HCT116 (cell line): ENCODE data around the gene ATAD2B. TPM values are rescaled to one million over a fixed set of nuclear protein-coding genes. Genes with fewer than 3 reads are reported as not detected.

ENCODE experiments used
- ATAC-seq: fragments of 200-7000 bp; cut with Tn5 transposase; 2 replicates; pipeline ENCODE4 v1.9.1; 2020; ENCODE audit warnings: mild to moderate bottlenecking, moderate library complexity
- BruUV-seq: library from RNA; stranded (reverse); fragments of 400-500 nt; replicated peaks from 2 replicates; lab custom pipeline; 2021; lab: Mats Ljungman, UMichigan
- CTCF ChIA-PET: fragments of 300-600 bp; sonication (Branson Sonifier 250); formaldehyde crosslinking; loops from one replicate; lab custom pipeline; 2021; ENCODE audit warnings: antibody characterized with exemption; lab: Charles Lee
- POLR2A ChIA-PET: fragments of 300-600, 350-600 bp; sonication (Branson Sonifier 250); formaldehyde crosslinking; loops from one replicate; lab custom pipeline; 2021; ENCODE audit warnings: antibody characterized with exemption; lab: Charles Lee
- RAD21 ChIA-PET, 2 experiments: fragments of 300-600 bp; sonication (Branson Sonifier 250); formaldehyde crosslinking; loops; one replicate each; lab custom pipeline; 2023; ENCODE audit warnings: low total read pairs in 2 of 2; ENCODE audit not compliant: uncharacterized antibody in 2 of 2, unreplicated experiment in 2 of 2, low non-redundant PET in 1 of 2; lab: Charles Lee
- DNase-seq: peaks from one replicate; pipeline ENCODE4 v3.0.0-alpha.2; 2010; ENCODE audit warnings: low read depth, low spot score
- H2AFZ ChIP-seq: fragments of 200-600 bp; shearing (Covaris generic), sonication (generic); 2 replicates; pipeline ENCODE4 v1.6.1; 2017; ENCODE audit warnings: low read depth, mixed run types, mixed read lengths, antibody characterized with exemption, low read length; ENCODE audit not compliant: poor library complexity, severe bottlenecking
- H3K27ac ChIP-seq: 2 replicates; pipeline ENCODE4 v1.5.1; 2012; ENCODE audit warnings: low read depth, low read length
- H3K27me3 ChIP-seq: fragments of 200-600 bp; sonication (generic); 2 replicates; pipeline ENCODE4 v1.6.1; 2016; ENCODE audit warnings: mixed run types, low read length, mixed read lengths; ENCODE audit not compliant: insufficient read depth
- H3K36me3 ChIP-seq, 2 experiments: fragments of 200-500 bp in 1 of 2; fragments of 200-600 bp in 1 of 2; sonication (Bioruptor generic) in 1 of 2; sonication (generic) in 1 of 2; 2 replicates each; pipeline versions ENCODE4 v1.5.1 to v1.6.1; 2014 to 2016; ENCODE audit warnings: low read length in 2 of 2, inconsistent platforms in 1 of 2, mixed read lengths in 1 of 2, mixed run types in 1 of 2; ENCODE audit not compliant: insufficient read depth in 2 of 2, control insufficient read depth in 1 of 2
- H3K4me1 ChIP-seq, 2 experiments: fragments of 200-600 bp in 1 of 2; sonication (generic) in 1 of 2; 2 replicates each; pipeline versions ENCODE4 v1.5.1 to v1.6.1; 2012 to 2017; ENCODE audit warnings: low read length in 2 of 2, inconsistent platforms in 1 of 2, mild to moderate bottlenecking in 1 of 2, mixed read lengths in 1 of 2, mixed run types in 1 of 2, moderate library complexity in 1 of 2; ENCODE audit not compliant: insufficient read depth in 2 of 2, control insufficient read depth in 1 of 2
- H3K4me2 ChIP-seq: fragments of 200-600 bp; sonication (generic); 2 replicates; pipeline ENCODE4 v1.6.1; 2017; ENCODE audit warnings: mixed run types, low read length, mixed read lengths
- H3K4me3 ChIP-seq, 2 experiments: fragments of 200-600 bp in 1 of 2; sonication (generic) in 1 of 2; replicated peaks in 1 of 2; 2 replicates each; pipeline ENCODE4 v1.5.1; 2011 to 2016; ENCODE audit warnings: low read length in 2 of 2, control low read depth in 1 of 2, low read depth in 1 of 2, mild to moderate bottlenecking in 1 of 2, mixed read lengths in 1 of 2, mixed run types in 1 of 2
- H3K79me2 ChIP-seq: fragments of 200-600 bp; sonication (generic); 2 replicates; pipeline ENCODE4 v1.6.1; 2017; ENCODE audit warnings: mild to moderate bottlenecking, mixed run types, low read length, moderate library complexity, mixed read lengths; ENCODE audit not compliant: insufficient read depth
- H3K9ac ChIP-seq: fragments of 200-600 bp; sonication (generic); 2 replicates; pipeline ENCODE4 v1.6.1; 2016; ENCODE audit warnings: low read length, mixed read lengths
- H3K9me2 ChIP-seq: fragments of 200-600 bp; sonication (generic), shearing (Covaris generic); 2 replicates; pipeline ENCODE4 v1.6.1; 2017; ENCODE audit warnings: mixed run types, mild to moderate bottlenecking, moderate library complexity; ENCODE audit not compliant: insufficient read depth
- H3K9me3 ChIP-seq, 2 experiments: fragments of 200-500 bp in 1 of 2; fragments of 200-600 bp in 1 of 2; sonication (Bioruptor generic) in 1 of 2; sonication (generic) in 1 of 2; 2 replicates each; pipeline ENCODE4 v1.6.1; 2014 to 2017; ENCODE audit warnings: low read length in 2 of 2, mixed read lengths in 2 of 2, inconsistent platforms in 1 of 2, low read depth in 1 of 2, mild to moderate bottlenecking in 1 of 2, mixed run types in 1 of 2, moderate library complexity in 1 of 2; ENCODE audit not compliant: control insufficient read depth in 1 of 2, insufficient read depth in 1 of 2
- H4K20me1 ChIP-seq: fragments of 200-600 bp; sonication (generic), shearing (Covaris generic); 2 replicates; pipeline ENCODE4 v1.6.1; 2017; ENCODE audit warnings: mixed run types, mild to moderate bottlenecking, moderate library complexity; ENCODE audit not compliant: insufficient read depth
- ATF3 ChIP-seq: IDR thresholded peaks from 2 replicates; pipeline ENCODE4 v1.6.1; 2012
- CTCF ChIP-seq, 3 experiments: fragments of 200-600 bp in 1 of 3; sonication (generic) in 1 of 3; IDR thresholded peaks in 2 of 3; conservative IDR thresholded peaks in 1 of 3; 2 replicates each; pipeline ENCODE4 v1.5.1; 2012 to 2017; ENCODE audit warnings: low read depth in 2 of 3, low read length in 2 of 3, antibody characterized with exemption in 1 of 3, borderline replicate concordance in 1 of 3, control low read depth in 1 of 3, mild to moderate bottlenecking in 1 of 3, mixed read lengths in 1 of 3, mixed run types in 1 of 3, moderate library complexity in 1 of 3; ENCODE audit not compliant: insufficient read depth in 1 of 3
- EZH2 ChIP-seq: fragments of 200-600 bp; sonication (generic); IDR thresholded peaks from 2 replicates; pipeline ENCODE4 v1.6.1; 2017; ENCODE audit warnings: antibody characterized with exemption, mixed run types
- EZH2phosphoT487 ChIP-seq: fragments of 200-600 bp; IDR thresholded peaks from 2 replicates; pipeline ENCODE4 v1.6.1; 2018; ENCODE audit warnings: antibody characterized with exemption, borderline replicate concordance
- FOSL1 ChIP-seq: IDR thresholded peaks from 2 replicates; pipeline ENCODE4 v1.6.1; 2012; ENCODE audit warnings: low read depth
- RAD21 ChIP-seq: IDR thresholded peaks from 2 replicates; pipeline ENCODE4 v1.6.1; 2012; ENCODE audit warnings: low read depth, mild to moderate bottlenecking
- SIN3A ChIP-seq: IDR thresholded peaks from 2 replicates; pipeline ENCODE4 v1.6.1; 2012; ENCODE audit warnings: low read depth
- SP1 ChIP-seq: IDR thresholded peaks from 2 replicates; pipeline ENCODE4 v1.6.1; 2012; ENCODE audit warnings: low read depth
- TCF7L2 ChIP-seq: IDR thresholded peaks from 2 replicates; pipeline ENCODE4 v1.7.0; 2011; ENCODE audit warnings: borderline replicate concordance, inconsistent platforms; ENCODE audit not compliant: insufficient read depth, insufficient read length; ENCODE audit errors: extremely low read depth
- ZBTB33 ChIP-seq: IDR thresholded peaks from 2 replicates; pipeline ENCODE4 v1.6.1; 2011; ENCODE audit warnings: mild to moderate bottlenecking, low read length, moderate library complexity; ENCODE audit not compliant: insufficient replicate concordance; ENCODE audit errors: extremely low read depth
- ZNF274 ChIP-seq: fragments of 200-500 bp; sonication (Bioruptor generic); IDR thresholded peaks from 2 replicates; pipeline ENCODE4 v1.6.1; 2014; ENCODE audit warnings: mild to moderate bottlenecking, low read depth, low read length, inconsistent platforms
- intact Hi-C: fragments of 100-400 bp; cut with micrococcal nuclease; formaldehyde crosslinking; loops from 2 replicates; pipeline ENCODE4 v1.10.0; 2022
- total RNA-seq: library from RNA; stranded (reverse); gene quantifications from one replicate; pipeline ENCODE4 v1.2.1, GENCODE V29; 2021; ENCODE audit not compliant: unreplicated experiment

ATAD2B gene
- total RNA-seq, 1 experiment from 2014 or later, result 9.6 TPM

GRCh38 chr2:23918837-23919489 lies 8.0 kb downstream of the ATAD2B start:
- CTCF ChIA-PET, result interaction anchor here (2.7 kb wide), 1 partner anchor 8 kb away, joined by 11 read pairs; the partner anchor contains the start of gene ATAD2B
- Histone ChIP-seq H3K4me1 (peaks cover 0 to 13% of the 10 kb centered on the region in 2 experiments; a peak in 2 of 4 replicates), H3K27ac (no peak overlapping the region), H4K20me1 (no peaks in the 10 kb centered on the region), H3K27me3 (no peaks in the 10 kb centered on the region), H3K4me3 (no peak overlapping the region), H3K9me2 (no peaks in the 10 kb centered on the region), H3K79me2 (peaks cover 71% of the 10 kb centered on the region), H3K36me3 (no peaks in the 10 kb centered on the region), H3K9me3 (no peaks in the 10 kb centered on the region), H3K4me2 (no peak overlapping the region), H3K9ac (no peak overlapping the region), H2AFZ (no peak overlapping the region)
- ATAC-seq, result no peak
- RAD21 ChIA-PET, result no interaction called here
- POLR2A ChIA-PET, result no interaction called here
- DNase-seq, result no peak
- intact Hi-C loops, result no loop called here
- BruUV-seq, result no TSS peak
- TF ChIP-seq SP1, result no peak
- no peak for TF ChIP-seq EZH2phosphoT487
- TF ChIP-seq EZH2, result no peak
- no peak for TF ChIP-seq CTCF (IDR thresholded peaks at IDR 0.05 in 2 of 3, conservative IDR thresholded peaks at IDR 0.05 in 1 of 3; ENCODE audit: borderline replicate concordance in 1 of 3, insufficient read depth in 1 of 3, low read depth in 2 of 3, low read length in 2 of 3)
- no peak for TF ChIP-seq ZNF274
- no peak for TF ChIP-seq ATF3
- no peak for TF ChIP-seq SIN3A
- no peak for TF ChIP-seq FOSL1
- no peak for TF ChIP-seq ZBTB33
- no peak for TF ChIP-seq TCF7L2
- TF ChIP-seq RAD21, result no peak
